Measurements from ENCODE around the gene HOXD4.

Gene HOXD4

DNA sequence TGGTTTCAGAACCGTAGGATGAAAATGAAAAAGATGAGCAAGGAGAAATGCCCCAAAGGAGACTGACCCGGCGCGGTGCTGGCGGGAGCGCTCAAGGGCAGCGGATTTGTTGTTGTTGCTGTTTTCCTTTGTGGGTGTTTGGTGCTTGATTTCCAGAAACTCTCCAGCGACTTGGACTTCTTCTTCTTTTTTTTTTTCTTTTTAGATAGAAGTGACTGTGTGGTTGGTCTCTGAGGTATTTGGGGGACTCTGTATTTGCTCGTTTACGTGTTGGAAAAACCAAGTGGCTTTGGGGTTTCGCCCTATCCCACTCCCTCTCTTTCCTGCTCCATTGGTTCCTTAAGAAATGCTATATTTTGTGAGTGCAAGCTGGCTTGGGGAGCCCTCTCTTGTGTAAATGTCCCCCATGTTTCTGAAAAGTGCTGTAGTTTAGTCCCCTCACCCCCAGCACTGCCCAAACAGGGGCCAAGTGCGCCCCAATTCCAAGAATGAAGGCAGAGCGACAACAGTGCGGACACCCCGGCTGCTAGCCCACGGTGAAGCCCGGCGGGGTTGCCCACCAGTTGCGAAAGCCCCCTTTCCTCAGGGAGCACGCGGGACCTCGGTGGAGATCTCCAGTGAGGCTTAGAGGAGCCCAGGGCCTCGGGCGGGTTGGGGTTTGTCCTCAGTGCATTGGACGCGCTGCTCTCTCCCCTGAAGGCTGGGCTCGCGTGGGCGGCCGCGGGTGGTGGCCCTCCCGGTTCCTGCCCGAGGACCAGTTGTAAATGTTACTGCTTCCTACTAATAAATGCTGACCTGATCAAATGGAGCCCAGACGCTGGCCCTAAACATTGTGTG, 27.0 kb upstream of the HOXD4 start:
- Histone ChIP-seq H3K27ac (peak overlapping the region in 13 of 21 experiments; percentile 6 to 91 (median 63)), H3K4me3 (peak overlapping the region in 5 of 7 experiments; percentile 32 to 62 (median 48))

GRCh38 chr2:176124947-176125771, 26.2 kb upstream of the HOXD4 start:
- H3K27ac ChIP-seq: peak overlapping the region in 10 of 21 experiments; percentile 6 to 91 (median 65)

DNA sequence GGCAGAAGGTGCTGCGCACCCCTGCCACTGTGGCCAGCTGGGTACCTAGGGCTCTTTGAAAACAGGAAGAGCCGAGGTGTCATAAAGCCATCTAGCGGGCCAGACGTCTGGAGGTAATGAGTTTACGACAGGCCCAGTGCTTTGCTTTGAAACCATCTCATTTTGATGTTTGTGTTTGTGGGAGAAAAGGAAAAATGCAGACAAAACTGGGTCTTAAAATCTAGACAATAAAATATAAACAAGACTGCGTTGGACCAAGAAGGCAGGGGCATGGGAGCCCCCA, 25.6 kb upstream of the HOXD4 start:
- Histone ChIP-seq H3K4me3 (no peak overlapping the region), H3K27ac (peak overlapping the region in 6 of 21 experiments; percentile 6 to 91 (median 70))

More at GRCh38 chr2:176124947-176125771, 26.2 kb upstream of the HOXD4 start:
- H3K4me3 ChIP-seq: no peak overlapping the region

DNA sequence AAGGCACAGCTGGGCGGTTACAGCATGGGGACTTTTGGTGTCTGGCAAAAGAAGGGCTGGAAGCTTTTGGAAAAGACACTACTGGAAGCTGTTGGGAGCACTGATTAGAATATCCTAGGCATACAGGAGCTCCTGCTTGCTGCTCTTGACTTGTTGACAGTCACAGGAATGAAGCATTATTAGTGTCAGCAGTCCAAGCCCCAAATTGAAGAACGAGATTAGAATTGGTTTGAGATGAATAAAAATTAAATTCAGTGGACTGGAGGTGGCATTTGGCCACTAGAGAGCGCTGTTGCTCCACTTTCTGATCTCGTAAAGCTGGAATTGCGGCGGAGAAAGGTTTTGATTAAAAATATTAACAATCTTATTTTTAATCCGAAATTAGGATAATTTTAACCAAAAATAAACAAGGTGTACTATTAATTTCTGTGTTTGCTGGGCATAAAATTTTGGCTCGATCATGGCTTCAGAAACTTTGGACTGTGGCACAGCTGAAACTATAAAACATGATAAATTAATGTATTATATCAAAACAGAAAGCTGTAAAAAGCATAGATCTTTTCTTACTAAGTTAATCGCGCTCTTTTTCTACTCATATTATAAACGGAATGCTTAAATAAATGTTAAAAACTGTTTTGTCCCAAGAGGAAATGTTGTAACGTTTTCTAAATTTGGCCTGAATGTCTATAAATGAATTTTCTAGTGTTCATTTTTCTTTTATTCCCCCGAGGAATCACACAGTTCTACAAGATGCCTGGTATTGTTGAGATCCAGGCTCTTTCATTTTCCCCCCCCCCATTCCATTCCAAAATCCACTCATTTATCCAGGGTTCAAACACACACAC, 24.2 kb upstream of the HOXD4 start:
- H3K27ac ChIP-seq: peak overlapping the region in 5 of 21 experiments; percentile 0 to 95 (median 94)

DNA sequence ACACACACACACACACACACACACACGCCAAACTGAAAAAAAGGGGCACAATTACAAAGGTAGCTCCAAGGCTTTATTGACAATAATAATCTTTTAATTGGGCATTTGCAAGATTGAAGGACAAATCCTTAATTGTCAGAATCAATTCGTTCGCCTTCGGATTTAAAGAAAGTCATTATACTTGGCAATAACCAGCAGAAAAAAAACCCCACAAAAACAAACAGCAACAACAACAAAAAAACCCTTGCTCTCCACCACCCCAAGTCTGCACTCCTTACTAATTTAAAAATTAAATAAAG, 23.6 kb upstream of the HOXD4 start:
- Histone ChIP-seq H3K27ac (peak overlapping the region in 10 of 21 experiments; percentile 79 to 95 (median 86)), H3K4me3 (peak overlapping the region in 3 of 7 experiments; percentile 2 to 55 (median 44))

More for the DNA sequence above, 24.2 kb upstream of the HOXD4 start:
- H3K4me3 ChIP-seq: no peak overlapping the region

DNA sequence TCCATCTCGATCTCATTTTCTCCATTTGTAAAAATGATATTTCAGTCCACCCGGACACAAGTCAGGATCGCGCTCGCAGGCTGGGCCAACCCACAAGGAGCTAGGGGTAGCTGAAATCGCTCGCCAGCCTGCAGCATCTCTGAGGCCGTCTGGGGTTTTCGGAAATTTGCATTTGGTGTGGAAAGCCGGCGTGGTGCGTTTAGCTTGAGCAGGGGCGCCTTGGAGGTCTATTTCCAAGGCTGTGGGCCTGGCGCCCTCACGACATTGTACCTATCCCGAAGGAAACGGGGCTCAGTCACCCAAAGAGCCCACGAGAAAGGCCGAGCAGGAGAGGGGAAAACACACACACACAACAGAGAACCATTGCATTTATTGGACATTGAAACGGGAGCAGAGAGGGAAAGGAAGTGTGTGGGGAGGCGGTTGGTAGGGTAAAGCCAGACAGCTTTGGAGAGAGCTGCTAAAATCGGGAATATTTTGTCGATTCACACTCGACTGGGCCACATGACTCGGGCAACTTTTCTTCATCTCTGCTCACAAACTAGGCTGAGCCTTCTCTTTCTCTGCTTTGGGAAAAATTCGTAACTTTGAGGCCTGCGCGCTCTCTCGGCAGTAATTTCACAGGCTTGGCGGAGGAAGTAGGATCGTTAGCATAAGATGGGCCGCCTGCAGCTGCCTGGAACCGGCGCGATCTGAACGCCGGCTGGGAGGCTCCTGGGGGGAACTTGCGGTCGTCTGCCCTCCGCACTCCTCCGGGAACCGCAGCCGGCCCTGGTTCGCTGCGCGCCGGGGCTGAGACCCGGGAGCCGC, 23.0 kb upstream of the HOXD4 start:
- Histone ChIP-seq H3K27ac (peak overlapping the region in 19 of 21 experiments; percentile 24 to 95 (median 86)), H3K4me3 (peak overlapping the region in 6 of 7 experiments; percentile 23 to 55 (median 47))

- Histone ChIP-seq H3K4me3 (peak within 1 kb of the TSS; percentile 30 to 55 (median 44)), H3K27ac (peak within 1 kb of the TSS; percentile 32 to 95 (median 84))
Measured at GRCh38 chr2:176128982-176129796, 22.2 kb upstream of the HOXD4 start, which contains the start of gene HOXD8. HOXD8 (plus strand) TSS chr2:176129705; CDS start chr2:176130367, 662 bp downstream.

GRCh38 chr2:176129813-176130146, 21.6 kb upstream of the HOXD4 start:
- H3K4me3 ChIP-seq: peak overlapping the region; percentile 23 to 55 (median 44)
- peak overlapping the region; percentile 32 to 95 (median 84) for H3K27ac ChIP-seq

- Histone ChIP-seq H3K4me3 (peak overlapping the region; percentile 30 to 55 (median 44)), H3K27ac (peak overlapping the region; percentile 25 to 95 (median 84))
Measured at GRCh38 chr2:176130147-176130956, 21.0 kb upstream of the HOXD4 start.

GRCh38 chr2:176130957-176131847, 20.1 kb upstream of the HOXD4 start:
- Histone ChIP-seq H3K27ac (peak overlapping the region in 19 of 21 experiments; percentile 25 to 95 (median 86)), H3K4me3 (peak overlapping the region; percentile 30 to 55 (median 44))

GRCh38 chr2:176131848-176132158, 19.5 kb upstream of the HOXD4 start:
- peak overlapping the region; percentile 6 to 55 (median 44) for H3K4me3 ChIP-seq
- peak overlapping the region in 9 of 21 experiments; percentile 79 to 95 (median 91) for H3K27ac ChIP-seq

- H3K27ac ChIP-seq: peak overlapping the region in 10 of 21 experiments; percentile 15 to 95 (median 88)
- peak overlapping the region; percentile 6 to 55 (median 44) for H3K4me3 ChIP-seq
Measured at GRCh38 chr2:176132205-176133171, 18.9 kb upstream of the HOXD4 start.

DNA sequence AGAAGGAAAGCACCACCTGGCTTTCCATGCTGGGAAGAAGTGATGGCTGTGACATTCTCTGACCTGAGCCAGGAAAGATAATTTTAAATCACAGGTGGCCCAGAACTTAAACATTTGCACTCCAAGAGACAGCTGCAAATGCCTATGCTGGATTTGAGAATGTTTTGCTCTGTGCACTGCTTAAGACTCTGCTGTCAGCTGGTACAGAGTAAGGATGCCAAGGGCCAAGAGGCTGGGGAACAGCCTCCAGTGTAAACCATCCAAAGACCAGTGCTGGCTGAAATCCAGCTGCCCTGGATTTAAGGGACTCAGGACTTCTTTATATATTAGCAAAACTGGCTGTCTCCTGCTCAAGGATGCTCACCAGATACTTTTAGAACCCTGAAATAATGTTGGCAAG, 18.0 kb upstream of the HOXD4 start:
- no peak overlapping the region for H3K4me3 ChIP-seq
- peak overlapping the region in 3 of 21 experiments; percentile 91 to 95 (median 94) for H3K27ac ChIP-seq

GRCh38 chr2:176134035-176134434, 17.3 kb upstream of the HOXD4 start:
- no peak overlapping the region for H3K27ac ChIP-seq
- H3K4me3 ChIP-seq: no peak overlapping the region

- H3K4me3 ChIP-seq: peak overlapping the region in 1 of 7 experiments; percentile 9
- peak overlapping the region in 8 of 21 experiments; percentile 15 to 98 (median 86) for H3K27ac ChIP-seq
Measured at GRCh38 chr2:176135035-176135440, 16.3 kb upstream of the HOXD4 start.

Data from skin epidermis (tissue), 12 donors.